CD4-positive, alpha-beta T cell treated with Interleukin-15 for 1 hour (primary cell): ENCODE results near the gene USP28.
A peak's percentile ranks its signal among the peaks of the same experiment; 100 is the strongest.

Source experiments
- DNase-seq: peaks from one replicate; pipeline ENCODE4 v3.0.0-alpha.2; 2020

The USP28 gene

GRCh38 chr11:113876074-113876797 lies 864 bp upstream of the USP28 start:
- DNase-seq: no peak

GRCh38 chr11:113874581-113875233 lies 665 bp downstream of the USP28 start:
- no peak for DNase-seq

- DNase-seq: no peak
Observed at GRCh38 chr11:113874096-113874495, 1.3 kb downstream of the USP28 start.

GRCh38 chr11:113873236-113873626 lies 2.1 kb downstream of the USP28 start:
- DNase-seq: no peak

GRCh38 chr11:113871336-113871735 lies 4.0 kb downstream of the USP28 start:
- no peak for DNase-seq

- no peak for DNase-seq
Observed at GRCh38 chr11:113867843-113868503, 7.4 kb downstream of the USP28 start.

GRCh38 chr11:113865873-113866272 lies 9.5 kb downstream of the USP28 start:
- no peak for DNase-seq

- DNase-seq: no peak
Observed at GRCh38 chr11:113864410-113864809, 11.0 kb downstream of the USP28 start.

- no peak for DNase-seq
Observed at GRCh38 chr11:113862435-113862834, 12.9 kb downstream of the USP28 start.

GRCh38 chr11:113859665-113860064 lies 15.7 kb downstream of the USP28 start:
- DNase-seq: no peak

- DNase-seq: no peak
Observed at GRCh38 chr11:113856966-113857759, 18.2 kb downstream of the USP28 start.

- no peak for DNase-seq
Observed at GRCh38 chr11:113855803-113856202, 19.6 kb downstream of the USP28 start.

GRCh38 chr11:113850188-113850587 lies 25.2 kb downstream of the USP28 start:
- no peak for DNase-seq

- no peak for DNase-seq
Observed at GRCh38 chr11:113849713-113850112, 25.7 kb downstream of the USP28 start.

GRCh38 chr11:113847580-113847979 lies 27.8 kb downstream of the USP28 start:
- DNase-seq: no peak

GRCh38 chr11:113847111-113847510 lies 28.3 kb downstream of the USP28 start:
- DNase-seq: no peak

GRCh38 chr11:113841691-113842090 lies 33.7 kb downstream of the USP28 start:
- DNase-seq: no peak

GRCh38 chr11:113840932-113841664 lies 34.3 kb downstream of the USP28 start:
- DNase-seq: no peak

- DNase-seq: peak; percentile 73
Observed at GRCh38 chr11:113839842-113840241, 35.5 kb downstream of the USP28 start.

GRCh38 chr11:113838005-113838404 lies 37.4 kb downstream of the USP28 start:
- no peak for DNase-seq

GRCh38 chr11:113835306-113835705 lies 40.1 kb downstream of the USP28 start:
- DNase-seq: no peak

- DNase-seq: no peak
Observed at GRCh38 chr11:113833151-113833550, 42.2 kb downstream of the USP28 start.

- DNase-seq: no peak
Observed at GRCh38 chr11:113831314-113831713, 44.1 kb downstream of the USP28 start.
